HG02973 (cell line): ENCODE measurements around the gene CCDC88B.
"Not testable (repeated sequence)": the region's sequence is repeated elsewhere in the genome, so short reads cannot be mapped to it uniquely, and the experiment has no call there.

Experiments used
- ATAC-seq: cut with Tn5 transposase; IDR thresholded peaks from one replicate; pipeline ENCODE4 v1.9.1; 2021; ENCODE audit warnings: moderate library complexity; ENCODE audit not compliant: unreplicated experiment

The CCDC88B gene

GRCh38 chr11:64318766-64319761 lies 20.9 kb upstream of the CCDC88B start:
- no peak for ATAC-seq

DNA sequence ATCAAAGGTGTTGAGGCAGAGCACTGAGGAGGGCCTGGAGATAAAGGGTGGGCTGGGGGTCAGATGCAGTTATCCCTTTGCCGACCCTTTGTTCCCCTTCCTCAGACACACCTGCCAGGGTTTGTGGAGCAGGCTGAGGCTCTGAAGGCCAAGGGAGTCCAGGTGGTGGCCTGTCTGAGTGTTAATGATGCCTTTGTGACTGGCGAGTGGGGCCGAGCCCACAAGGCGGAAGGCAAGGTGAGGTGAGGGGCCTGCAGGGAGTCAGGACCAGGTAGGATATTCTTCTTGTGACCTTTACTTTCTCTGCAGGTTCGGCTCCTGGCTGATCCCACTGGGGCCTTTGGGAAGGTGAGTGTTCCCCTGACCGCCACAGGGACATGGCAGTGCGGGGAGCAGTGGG lies 19.4 kb upstream of the CCDC88B start:
- no peak for ATAC-seq

GRCh38 chr11:64321026-64321425 lies 19.0 kb upstream of the CCDC88B start:
- ATAC-seq, result no peak

- ATAC-seq, result no peak
Measured at GRCh38 chr11:64321533-64321932, 18.5 kb upstream of the CCDC88B start.

DNA sequence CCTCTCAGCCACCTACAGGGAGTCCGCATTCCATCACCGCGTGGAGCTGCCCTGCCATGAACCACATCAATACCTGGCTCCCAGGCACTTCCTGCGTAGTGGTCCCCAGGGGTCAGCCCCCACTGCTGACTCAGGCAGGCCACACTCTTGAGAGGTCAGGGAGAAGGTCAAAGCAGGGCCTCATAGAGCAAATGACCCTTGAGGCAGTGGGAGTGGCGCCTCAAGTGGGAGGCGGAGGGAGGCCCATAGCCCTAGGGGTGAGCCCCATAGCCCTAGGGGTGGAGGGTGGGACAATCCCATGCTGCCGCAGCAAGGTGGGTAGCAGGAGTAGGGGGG lies 17.1 kb upstream of the CCDC88B start:
- ATAC-seq, result no peak

GRCh38 chr11:64323373-64323772 lies 16.6 kb upstream of the CCDC88B start:
- no peak for ATAC-seq

DNA sequence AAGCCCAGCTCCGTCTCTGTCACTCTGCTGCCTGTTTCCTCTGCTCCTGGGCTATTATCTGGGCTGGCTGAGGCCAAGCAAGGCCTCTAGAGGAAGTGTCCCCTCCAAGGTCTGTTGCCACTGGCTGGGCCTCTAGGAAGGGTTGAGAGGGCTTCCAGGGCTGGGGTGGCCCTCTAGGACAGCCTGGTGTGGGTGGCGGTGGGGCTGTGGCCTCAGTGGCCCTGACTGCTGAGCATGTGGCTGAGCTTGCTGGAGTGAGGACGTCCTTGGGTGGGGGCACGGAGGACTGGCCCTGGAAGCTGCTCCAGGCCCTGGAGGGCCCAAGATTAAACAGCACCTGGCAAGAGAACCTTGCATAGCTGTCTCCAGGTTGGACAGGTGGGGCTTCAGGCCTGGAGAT lies 16.0 kb upstream of the CCDC88B start:
- not testable (repeated sequence) for ATAC-seq

DNA sequence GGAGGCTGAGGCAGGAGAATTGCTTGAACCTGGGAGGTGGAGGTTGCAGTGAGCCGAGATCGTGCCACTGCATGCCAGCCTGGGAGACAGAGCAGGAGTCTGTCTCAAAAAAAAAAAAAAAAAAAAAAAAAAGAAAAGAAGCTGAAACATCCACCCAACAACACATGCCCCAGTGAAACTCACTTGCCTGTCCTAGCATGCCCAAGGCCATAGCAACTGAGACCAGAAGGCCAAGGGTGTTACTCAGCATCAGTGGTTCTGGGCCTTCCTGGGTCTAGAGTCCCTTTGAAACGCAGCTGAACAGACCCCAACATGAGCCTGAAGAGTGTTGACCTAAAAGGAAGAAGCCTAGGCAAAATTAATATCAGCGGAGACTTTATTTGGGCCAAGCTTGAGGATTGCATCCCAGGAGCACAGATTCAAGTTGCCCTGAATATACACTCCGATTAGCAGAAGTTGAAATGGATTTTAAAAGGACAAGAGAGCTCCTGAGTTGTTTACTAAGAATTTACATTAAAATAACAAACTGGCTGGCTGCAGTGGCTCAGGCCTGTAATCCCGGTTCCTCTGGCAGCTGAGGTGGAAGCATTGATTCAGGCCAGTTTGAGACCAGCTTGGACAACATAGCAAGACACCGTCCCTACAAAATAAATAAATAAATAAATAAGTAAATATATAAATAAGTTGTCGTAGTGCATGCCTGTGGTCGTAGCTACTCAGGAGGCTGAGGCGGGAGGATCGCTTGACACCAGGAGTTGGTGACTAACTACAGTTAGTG lies 15.1 kb upstream of the CCDC88B start:
- ATAC-seq, result no peak

DNA sequence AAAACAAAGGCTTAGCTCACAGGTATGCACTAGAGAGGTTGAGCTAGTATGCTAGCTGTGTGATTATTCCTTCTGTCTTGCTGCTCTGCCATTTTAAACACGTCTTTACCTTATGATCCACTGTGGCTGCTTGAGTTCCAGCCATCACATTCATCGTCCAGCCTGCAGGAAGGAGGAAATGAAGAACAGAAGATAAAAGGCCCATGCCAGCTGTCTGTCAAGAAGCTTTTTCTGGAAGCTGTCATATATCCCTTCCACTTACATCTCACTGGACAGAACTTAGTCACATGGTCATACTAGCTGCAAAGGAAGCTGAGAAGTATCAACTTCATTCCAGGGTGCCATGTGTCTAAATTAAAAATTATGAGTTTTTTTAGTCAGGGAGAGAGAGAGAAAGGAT lies 12.6 kb upstream of the CCDC88B start:
- no peak for ATAC-seq

DNA sequence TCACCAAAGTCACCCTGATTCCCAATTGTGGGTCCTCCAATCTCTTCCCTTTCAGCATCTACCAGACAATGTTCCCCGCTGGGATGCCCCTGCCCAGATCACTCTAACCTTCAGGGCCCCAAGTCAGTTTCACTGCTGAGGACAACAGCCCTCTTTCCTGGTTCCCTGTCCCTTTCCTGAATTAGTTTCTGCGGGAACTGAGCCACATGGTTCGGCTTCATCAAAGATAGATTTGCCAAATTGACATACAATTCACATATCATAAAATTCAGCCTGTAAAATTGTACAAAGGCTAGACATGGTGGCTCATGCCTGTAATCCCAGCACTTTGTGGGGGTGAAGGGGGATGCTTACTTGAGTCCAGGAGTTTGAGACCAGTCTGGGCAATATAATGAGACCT lies 12.0 kb upstream of the CCDC88B start:
- no peak for ATAC-seq

DNA sequence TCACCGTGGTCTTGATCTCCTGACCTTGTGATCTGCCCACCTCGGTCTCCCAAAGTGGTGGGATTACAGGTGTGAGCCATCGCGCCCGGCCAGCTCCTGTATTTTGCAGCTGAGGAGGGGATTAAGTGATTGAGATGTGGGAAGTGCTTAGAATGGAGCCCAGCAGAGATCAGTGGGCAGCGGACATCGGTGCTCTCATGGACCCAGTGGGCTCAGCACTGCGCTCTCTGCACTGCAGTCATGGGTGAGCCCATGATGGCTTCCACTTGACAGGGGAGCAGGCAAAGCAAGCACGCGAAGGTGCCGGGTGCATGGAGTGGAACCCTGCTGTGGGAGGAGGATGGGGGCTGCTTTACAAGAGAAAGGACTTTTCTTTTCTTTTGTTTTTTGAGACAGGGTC lies 9.1 kb upstream of the CCDC88B start:
- ATAC-seq, result no peak

DNA sequence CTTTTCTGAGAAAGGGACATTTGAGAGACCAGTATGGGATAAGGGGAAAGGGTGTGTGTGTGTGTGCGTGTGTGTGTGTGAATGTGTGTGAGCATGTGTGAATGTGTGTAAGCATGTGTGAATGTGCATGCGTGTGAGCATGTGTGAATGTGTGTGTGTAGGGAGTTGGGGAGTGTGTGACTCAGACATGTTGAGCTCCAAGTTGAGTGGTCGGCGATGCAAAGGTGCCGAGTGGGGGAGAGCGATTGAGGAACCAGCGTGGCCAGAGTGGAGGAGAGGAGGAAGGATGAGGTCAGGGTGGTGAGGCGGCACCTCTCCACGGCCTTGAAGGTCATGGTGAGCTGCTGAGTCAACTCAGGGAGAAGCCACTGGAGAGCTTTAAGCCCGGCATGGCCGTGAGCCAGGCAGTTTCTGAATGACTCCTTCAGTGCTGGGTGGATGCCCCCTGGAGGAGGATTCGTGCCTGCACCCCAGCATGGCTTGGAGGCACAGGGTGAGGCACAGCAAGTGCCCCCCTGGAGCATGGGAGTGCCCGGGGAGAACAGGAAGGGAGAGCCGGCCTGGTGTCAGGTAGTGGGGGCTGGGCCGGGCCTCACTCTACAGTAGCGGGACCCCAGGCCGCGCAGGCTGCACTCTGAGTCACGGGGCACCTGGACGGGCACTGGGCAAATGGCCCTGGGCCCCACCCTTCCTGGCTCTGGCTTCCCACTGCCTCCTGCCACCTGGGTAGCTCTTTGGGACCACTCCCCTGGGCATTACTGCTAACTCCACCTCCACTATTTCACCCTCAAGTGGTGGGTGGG lies 8.2 kb upstream of the CCDC88B start:
- ATAC-seq, result peak; percentile 48

DNA sequence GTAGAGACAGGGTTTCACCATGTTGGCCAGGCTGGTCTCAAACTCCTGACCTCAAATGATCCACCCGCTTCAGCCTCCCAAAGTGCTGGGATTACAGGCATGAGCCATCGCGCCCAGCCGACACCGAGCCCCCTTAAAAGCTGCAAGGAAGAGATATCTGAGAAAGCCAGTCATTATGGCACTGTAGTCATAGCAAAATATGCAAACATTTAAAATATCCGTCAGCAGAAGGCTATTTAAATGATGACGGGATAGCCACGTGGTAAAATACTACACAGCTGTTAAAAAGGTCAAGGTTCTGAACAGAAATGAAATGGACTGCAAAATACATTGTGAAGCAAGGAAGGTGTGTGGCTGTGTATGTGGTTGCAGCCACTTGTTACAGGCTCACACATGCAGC lies 6.4 kb upstream of the CCDC88B start:
- ATAC-seq, result no peak

GRCh38 chr11:64334764-64335735 lies 5.0 kb upstream of the CCDC88B start:
- peak; percentile 76 for ATAC-seq

GRCh38 chr11:64337538-64338249 lies 2.3 kb upstream of the CCDC88B start:
- no peak for ATAC-seq

GRCh38 chr11:64338716-64339115 lies 1.3 kb upstream of the CCDC88B start:
- no peak for ATAC-seq

GRCh38 chr11:64339286-64339685 lies 718 bp upstream of the CCDC88B start:
- ATAC-seq, result no peak

DNA sequence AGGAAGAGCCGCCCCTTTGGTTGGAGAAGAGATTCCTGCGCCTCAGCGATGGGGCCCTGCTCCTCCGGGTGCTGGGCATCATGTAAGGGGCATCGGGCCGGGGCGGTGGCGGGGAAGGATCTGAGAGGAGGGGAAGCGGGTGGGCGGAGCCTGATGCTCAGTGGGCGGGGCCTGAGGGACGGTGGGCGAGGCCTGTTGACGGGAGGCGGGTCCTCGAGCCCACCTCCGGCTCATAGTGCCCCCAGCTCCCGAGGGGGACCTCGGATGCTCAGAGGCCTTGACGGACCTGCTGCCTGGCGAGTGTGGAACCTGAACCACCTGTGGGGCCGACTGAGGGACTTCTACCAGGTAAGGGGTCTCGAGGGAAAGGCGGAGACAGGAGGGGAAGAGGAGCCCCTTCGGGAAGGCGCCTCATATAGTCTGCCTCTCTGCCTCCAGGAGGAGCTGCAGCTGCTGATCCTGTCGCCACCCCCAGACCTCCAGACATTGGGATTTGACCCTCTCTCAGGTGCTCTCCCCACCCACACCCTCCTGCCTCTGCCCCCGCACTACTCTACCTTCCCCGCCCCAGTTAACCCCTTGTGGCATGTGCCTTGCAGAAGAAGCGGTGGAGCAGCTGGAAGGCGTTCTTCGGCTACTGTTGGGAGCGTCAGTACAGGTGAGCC lies 799 bp downstream of the CCDC88B start:
- ATAC-seq, result peak; percentile 29

DNA sequence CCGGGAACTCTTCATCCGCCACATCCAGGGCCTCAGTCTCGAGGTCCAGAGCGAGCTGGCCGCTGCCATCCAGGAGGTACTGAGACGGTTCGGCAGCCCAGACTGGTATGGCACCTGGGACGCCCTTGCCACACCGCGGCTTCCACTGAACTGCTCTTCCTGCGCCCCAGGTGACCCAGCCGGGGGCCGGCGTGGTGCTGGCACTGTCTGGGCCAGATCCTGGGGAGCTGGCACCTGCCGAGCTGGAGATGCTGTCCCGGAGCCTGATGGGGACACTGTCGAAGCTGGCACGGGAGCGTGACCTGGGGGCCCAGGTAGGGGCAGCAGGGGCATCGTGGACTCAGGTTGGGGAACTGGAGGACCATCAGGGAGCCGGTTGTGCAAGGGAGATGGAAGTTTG lies 1.4 kb downstream of the CCDC88B start:
- ATAC-seq, result no peak
